Measurements from ENCODE around the gene AZU1.
"Not testable (repeated sequence)": the region's sequence is repeated elsewhere in the genome, so short reads cannot be mapped to it uniquely, and the experiment has no call there.

The AZU1 gene

GRCh38 chr19:810077-810855 is 17.4 kb upstream of the AZU1 start:
- no peak for DNase-seq (ENCODE audit: low read depth in 2 of 2)

- no peak for DNase-seq (ENCODE audit: low read depth in 2 of 2)
Measured at GRCh38 chr19:810883-811489, 16.7 kb upstream of the AZU1 start.

GRCh38 chr19:811506-812048 is 16.1 kb upstream of the AZU1 start:
- no peak for DNase-seq (ENCODE audit: low read depth in 2 of 2)

- DNase-seq (ENCODE audit: low read depth in 2 of 2): no peak
Measured at GRCh38 chr19:812049-812746, 15.4 kb upstream of the AZU1 start.

GRCh38 chr19:812747-813218 is 14.9 kb upstream of the AZU1 start:
- DNase-seq (ENCODE audit: low read depth in 2 of 2): no peak

- no peak for DNase-seq (ENCODE audit: low read depth in 2 of 2)
Measured at GRCh38 chr19:813219-814151, 14.2 kb upstream of the AZU1 start.

GRCh38 chr19:814152-815078 is 13.2 kb upstream of the AZU1 start:
- DNase-seq (ENCODE audit: low read depth in 2 of 2): no peak

GRCh38 chr19:815079-815774 is 12.4 kb upstream of the AZU1 start:
- DNase-seq (ENCODE audit: low read depth in 2 of 2): no peak

- DNase-seq (ENCODE audit: low read depth in 2 of 2): no peak
Measured at GRCh38 chr19:815775-816499, 11.7 kb upstream of the AZU1 start.

GRCh38 chr19:816500-816857 is 11.2 kb upstream of the AZU1 start:
- DNase-seq (ENCODE audit: low read depth in 2 of 2): no peak

GRCh38 chr19:820212-820611 is 7.4 kb upstream of the AZU1 start:
- not testable (repeated sequence) for DNase-seq (ENCODE audit: low read depth in 2 of 2)

- DNase-seq (ENCODE audit: low read depth in 2 of 2): no peak
Measured at GRCh38 chr19:821231-821824, 6.3 kb upstream of the AZU1 start.

- DNase-seq (ENCODE audit: low read depth in 2 of 2): no peak
Measured at GRCh38 chr19:821825-822503, 5.7 kb upstream of the AZU1 start, which contains the start of gene PLPPR3. TSS of gene PLPPR3 (minus strand) at chr19:821955. CDS start at chr19:821559, 396 bp downstream.

- DNase-seq (ENCODE audit: low read depth in 2 of 2): no peak
Measured at GRCh38 chr19:823565-824121, 4.0 kb upstream of the AZU1 start.

- DNase-seq (ENCODE audit: low read depth in 2 of 2): no peak
Measured at GRCh38 chr19:824885-825284, 2.8 kb upstream of the AZU1 start.

GRCh38 chr19:825897-826644 is 1.6 kb upstream of the AZU1 start:
- no peak for DNase-seq (ENCODE audit: low read depth in 2 of 2)

- no peak for DNase-seq (ENCODE audit: low read depth in 2 of 2)
Measured at GRCh38 chr19:827314-827709, 325 bp upstream of the AZU1 start.
